ENCODE results near the gene BPIFB3.

DNA sequence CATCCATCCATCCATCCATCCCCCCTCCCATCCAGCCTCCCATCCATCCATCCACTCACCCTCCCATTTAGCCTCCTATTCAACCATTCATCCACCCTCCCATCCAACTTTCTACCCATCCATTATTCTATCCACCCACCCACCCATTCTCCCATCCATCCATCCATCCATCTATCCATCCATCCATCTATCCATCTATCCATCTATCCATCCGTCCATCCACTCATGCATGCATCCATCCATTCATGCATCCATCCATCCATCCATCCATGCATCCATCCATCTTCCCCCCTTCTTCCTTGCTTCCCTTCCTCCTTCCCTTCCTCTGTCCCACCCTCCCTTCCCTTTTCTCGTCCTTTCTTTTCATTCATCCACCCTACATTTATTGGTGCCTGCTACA is 21.0 kb downstream of the BPIFB3 start:
- TF ChIP-seq CTCF (IDR thresholded peaks at IDR 0.05) (no peak), POLR2AphosphoS5 (IDR thresholded peaks at IDR 0.05; ENCODE audit: insufficient read depth in 1 of 2, low read depth in 1 of 2) (no peak)

Data from vagina (tissue), 2 donors.